GM12864 (cell line): Measurements from ENCODE around the gene DLGAP5.

Experiments used
- DNase-seq: peaks from one replicate; pipeline ENCODE4 v3.0.0-alpha.2; 2011; ENCODE audit warnings: low read depth
- H3K4me3 ChIP-seq: 2 replicates; pipeline ENCODE4 v1.5.1; 2011; ENCODE audit warnings: mild to moderate bottlenecking, low read depth, low read length, control low read depth
- CTCF ChIP-seq: IDR thresholded peaks from 2 replicates; pipeline ENCODE4 v1.5.1; 2011; ENCODE audit warnings: low read depth, mild to moderate bottlenecking, moderate library complexity, low read length, control low read depth, inconsistent platforms; ENCODE audit errors: missing control alignments

The DLGAP5 gene

GRCh38 chr14:55126932-55127459, 64.4 kb downstream of the DLGAP5 start:
- TF ChIP-seq CTCF = no peak
- DNase-seq = no peak
- H3K4me3 ChIP-seq = no peak overlapping the region

DNA sequence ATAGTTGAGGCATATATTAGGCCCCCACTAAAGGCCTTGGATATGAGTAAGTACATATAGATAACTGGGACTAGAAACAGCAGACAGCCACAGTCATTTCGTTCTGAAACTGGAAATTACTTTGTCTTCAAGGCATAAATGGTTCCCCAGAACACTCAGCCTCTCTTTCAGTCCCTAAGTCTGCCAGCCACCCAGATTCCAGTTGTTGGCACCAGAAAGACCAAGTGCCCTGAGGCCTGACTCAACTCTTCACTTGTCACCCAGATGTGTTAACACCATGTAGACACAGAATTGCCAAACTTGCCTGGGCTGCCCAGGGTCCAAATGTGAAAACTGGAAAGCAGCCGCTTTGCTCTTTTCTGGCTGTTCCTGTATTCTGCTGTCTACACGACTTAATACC, 65.4 kb downstream of the DLGAP5 start:
- no peak for TF ChIP-seq CTCF
- DNase-seq = no peak
- H3K4me3 ChIP-seq = no peak overlapping the region

DNA sequence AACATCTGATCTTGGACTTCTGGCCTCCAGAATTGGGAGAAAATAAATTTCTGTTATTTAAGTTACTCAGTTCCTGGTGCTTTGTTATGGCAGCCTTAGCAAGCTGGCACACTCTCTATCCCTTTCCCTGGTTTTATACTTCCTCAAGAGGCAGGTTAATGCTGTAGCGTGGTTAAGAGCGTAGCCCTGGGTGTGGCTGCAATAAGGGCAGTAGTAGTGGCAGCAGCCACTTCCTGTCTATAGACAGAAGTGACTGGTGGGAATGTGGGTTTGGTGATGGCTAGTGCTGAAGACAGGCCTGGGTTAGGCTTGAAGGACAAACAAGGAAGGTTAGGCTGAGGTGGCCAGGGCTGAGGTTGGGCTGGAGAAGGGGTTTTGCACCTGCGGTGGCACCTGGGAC, 66.0 kb downstream of the DLGAP5 start:
- no peak for TF ChIP-seq CTCF
- DNase-seq = no peak
- H3K4me3 ChIP-seq = no peak overlapping the region

DNA sequence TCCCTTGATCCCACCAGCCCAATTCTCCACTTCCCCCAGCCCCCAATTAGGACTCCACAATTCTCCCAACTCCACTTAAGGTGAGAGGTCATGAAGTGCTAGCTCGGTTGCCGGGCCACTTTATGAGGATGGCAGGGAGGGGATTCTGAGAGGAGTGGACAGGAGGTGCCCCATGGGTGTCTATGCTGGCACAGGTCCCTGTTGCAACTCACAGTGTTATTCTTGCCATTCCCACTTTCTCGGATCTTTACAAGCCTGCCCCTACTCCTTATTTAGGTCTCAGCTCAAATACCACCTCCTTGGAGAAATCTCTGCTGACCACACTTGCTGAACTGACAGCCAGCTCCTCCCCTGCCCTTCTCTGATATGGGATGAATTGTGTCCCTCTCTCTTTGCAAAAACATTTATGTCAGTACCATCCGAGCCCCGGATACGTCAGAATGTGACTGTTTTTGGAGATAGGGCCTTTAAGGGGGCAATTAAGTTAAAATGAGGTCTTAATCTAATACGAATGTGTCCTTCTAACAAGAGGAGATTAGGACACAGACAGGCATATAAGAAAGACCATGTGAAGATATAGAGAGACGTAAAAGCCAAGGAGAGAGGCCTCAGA, 66.5 kb downstream of the DLGAP5 start:
- H3K4me3 ChIP-seq = no peak overlapping the region
- DNase-seq = no peak
- no peak for TF ChIP-seq CTCF

DNA sequence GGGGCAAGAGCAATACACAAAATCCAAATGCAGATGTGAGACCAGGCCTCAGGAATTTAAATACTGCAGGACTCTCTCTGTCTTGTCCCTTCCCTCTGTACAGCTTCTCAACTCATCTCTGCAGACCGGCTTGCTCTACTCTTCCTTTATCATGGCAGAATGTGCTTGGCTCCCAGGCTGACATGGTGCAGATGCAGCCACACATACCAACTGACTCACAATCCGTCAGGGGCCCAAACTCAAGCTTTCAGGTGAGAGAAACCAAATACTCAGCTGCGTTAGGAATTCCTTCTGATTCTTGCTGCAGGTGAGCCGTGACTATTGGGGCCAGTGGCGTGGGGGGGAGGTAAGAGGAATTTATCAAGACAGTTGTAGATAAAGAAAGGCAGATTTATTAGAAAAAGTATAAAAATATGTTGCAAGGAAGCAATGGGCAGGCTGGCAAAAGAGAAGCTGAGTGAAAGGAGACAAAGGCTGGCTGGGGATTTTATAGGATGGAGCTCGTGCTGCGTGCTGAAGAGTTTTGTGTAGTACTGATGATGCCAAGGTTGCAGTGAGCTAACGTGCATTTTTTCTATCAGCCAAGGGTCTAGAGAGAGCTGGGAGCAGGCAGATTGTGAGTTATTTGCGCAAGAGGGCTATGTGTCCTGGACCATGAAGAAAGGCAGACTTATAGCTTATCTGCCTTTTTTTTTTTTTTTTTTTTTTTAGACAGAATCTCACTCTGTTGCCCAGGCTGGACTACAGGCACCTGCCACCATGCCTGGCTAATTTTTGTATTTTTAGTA, 67.3 kb downstream of the DLGAP5 start:
- DNase-seq = no peak
- no peak for TF ChIP-seq CTCF
- H3K4me3 ChIP-seq = no peak overlapping the region

DNA sequence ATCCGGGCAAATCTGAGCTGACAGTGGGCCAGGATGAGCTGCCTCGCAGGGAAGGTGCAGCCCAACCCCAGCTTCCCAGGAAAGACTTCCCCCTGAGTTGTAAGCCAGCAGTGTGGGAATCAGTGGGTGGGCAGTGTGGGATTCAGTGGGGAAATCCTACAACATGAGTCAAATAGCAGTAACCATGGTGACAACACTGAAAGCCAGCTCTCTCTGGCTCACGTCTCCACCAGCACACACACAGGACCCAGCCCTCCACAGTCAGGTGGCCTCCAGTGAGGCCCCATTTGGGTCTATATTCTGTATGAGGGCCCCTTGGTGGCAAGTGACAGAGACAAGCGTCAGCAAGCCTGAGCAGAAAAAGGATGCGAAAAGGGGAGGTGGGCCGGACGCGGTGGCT, 68.3 kb downstream of the DLGAP5 start:
- H3K4me3 ChIP-seq = no peak overlapping the region
- DNase-seq = no peak
- no peak for TF ChIP-seq CTCF
